GM18502 (cell line): ENCODE measurements around the gene OCRL.

ENCODE experiments used
- ATAC-seq: cut with Tn5 transposase; IDR thresholded peaks from one replicate; pipeline ENCODE4 v1.9.1; 2021; ENCODE audit warnings: mild to moderate bottlenecking; ENCODE audit not compliant: unreplicated experiment, poor library complexity

OCRL gene

DNA sequence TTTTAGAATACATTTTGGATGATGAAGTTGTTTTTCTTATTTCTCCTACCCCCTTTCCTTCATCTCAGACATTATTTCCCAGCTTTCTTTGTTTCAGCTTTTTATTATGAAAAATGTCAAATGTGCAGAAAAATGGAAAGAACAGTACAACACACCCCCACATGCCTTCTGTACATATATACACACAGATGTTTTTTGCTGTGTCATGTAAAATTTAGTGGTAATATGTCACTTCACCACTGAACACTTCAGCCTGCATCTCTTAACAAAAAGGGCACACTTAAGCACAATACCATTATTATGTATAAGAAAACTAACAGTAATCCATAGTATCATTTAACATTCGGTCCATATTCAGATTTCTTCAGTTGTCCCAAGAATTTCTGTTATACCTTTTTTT lies 37.8 kb downstream of the OCRL start:
- ATAC-seq, result no peak

- ATAC-seq, result no peak
Observed at GRCh38 chrX:129581904-129582303, 41.8 kb downstream of the OCRL start.

DNA sequence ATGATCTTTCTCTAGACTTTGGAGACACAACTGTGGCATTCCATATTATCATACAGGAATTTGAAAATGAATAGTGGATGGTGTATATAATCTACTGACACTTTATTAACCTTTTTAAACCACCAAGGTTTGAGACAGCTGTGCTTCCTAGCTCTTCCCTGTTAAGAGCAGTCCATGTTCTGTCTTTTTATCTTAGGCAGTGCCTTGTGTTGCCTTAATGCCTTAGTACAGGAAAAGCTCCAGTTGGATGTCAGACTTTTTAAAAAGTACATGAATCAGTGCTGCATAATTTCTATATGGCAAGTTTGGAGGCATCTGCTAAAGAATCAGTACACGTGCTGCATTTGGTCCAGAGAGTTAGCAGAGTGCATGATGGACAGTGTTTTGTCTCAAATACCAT lies 45.1 kb downstream of the OCRL start:
- no peak for ATAC-seq

DNA sequence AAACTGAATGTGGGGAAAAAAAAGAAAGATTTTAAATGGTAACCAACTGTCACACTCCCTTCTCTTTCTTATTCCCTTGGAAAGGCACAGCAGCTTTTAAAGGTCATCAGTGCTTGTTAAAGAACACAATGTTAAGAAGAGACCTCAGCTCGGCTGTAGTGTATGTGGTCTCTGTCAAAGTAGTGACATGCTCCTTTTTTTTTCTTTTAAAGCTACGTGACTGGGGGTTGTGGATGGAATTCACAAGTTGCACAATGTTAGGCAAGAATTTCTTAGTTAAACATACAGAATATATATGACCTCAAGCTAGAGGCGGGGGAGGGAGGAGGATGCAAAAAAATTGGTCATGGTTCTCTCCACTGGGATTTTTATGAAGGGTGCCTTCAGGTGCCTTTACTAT lies 45.6 kb downstream of the OCRL start:
- ATAC-seq, result no peak

GRCh38 chrX:129586446-129586845 lies 46.4 kb downstream of the OCRL start:
- no peak for ATAC-seq

- no peak for ATAC-seq
Observed at GRCh38 chrX:129590596-129590995, 50.5 kb downstream of the OCRL start.

GRCh38 chrX:129593137-129593536 lies 53.1 kb downstream of the OCRL start:
- no peak for ATAC-seq

- no peak for ATAC-seq
Observed at GRCh38 chrX:129594781-129595180, 54.7 kb downstream of the OCRL start.

- ATAC-seq, result no peak
Observed at GRCh38 chrX:129596077-129596476, 56.0 kb downstream of the OCRL start.

GRCh38 chrX:129597905-129598304 lies 57.8 kb downstream of the OCRL start:
- no peak for ATAC-seq

DNA sequence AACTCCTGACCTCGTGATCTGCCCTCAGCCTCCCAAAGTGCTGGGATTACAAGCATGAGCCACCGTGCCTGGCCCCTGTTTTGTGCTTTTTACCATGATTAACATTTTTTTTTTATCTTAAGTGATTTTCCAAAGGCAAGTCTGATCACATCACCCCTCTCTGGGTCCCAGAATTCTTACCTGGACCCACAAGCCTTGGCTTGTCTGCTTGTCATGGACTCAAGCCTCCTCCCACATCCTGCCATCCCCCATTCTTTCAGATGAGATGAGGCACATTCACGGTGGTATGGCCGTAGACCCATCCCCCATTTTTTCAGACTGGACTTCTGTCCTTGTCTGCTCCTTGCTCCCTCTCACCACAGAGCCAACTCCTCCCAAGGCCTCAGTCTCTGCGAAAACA lies 59.4 kb downstream of the OCRL start:
- ATAC-seq, result no peak

DNA sequence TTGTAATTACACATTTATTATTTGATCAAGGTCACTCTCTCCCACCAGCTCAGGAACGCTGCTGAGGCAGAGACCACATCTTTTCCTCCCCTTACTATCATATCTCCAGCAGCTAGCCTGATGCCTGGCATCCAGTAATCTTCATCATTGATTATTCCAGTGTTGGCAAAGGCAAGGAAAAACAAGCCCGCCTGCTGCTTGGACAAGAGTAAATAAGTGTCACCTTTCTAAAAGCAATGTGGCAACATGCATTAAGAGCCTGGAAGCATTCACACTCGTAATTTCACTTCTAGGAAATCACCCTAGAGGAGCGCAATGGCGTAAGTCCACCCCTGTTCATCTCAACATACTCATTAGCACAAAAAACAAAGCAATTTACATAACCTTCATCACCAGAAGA lies 59.9 kb downstream of the OCRL start:
- ATAC-seq, result no peak

GRCh38 chrX:129600981-129601424 lies 60.9 kb downstream of the OCRL start:
- ATAC-seq, result no peak

- ATAC-seq, result no peak
Observed at GRCh38 chrX:129606918-129607317, 66.9 kb downstream of the OCRL start.

DNA sequence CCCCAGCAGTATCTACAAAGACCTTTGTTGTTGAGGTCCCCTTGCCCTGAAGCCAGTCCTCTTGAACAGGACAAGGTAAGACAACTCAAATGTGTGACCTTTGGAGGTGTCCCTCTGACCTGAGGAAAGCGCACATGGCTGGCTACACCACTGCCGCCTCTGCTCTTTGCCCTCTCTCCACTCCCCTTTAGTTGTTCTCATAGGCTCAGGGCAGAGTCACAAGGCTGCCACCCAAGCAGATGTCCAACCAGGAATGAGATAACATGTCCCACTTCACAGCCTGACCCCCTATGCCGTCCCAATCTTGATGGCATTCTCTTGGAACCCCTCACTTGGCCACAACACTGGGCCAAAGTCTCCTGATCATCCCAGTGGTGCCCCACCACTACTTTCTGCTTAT lies 68.4 kb downstream of the OCRL start:
- ATAC-seq, result no peak

- no peak for ATAC-seq
Observed at GRCh38 chrX:129609395-129609794, 69.3 kb downstream of the OCRL start.

DNA sequence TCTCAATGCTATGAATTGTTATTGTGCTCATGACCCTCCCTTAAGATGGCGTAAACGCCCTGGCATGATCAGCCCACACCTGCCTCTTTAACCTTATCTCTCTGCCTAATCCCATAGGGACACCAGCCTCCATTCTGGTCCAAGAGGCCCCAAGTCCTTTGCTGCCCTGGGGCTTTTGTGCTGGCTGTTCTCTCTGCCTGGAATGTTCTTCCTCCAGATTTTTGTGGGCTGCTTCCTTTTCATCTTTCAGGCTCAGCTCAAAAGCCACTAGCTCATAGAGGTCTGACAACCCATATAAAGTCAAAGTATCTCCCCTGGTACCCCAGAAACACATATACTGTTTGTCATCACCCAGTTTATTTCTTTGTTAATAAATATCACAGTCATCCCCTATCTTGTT lies 72.3 kb downstream of the OCRL start:
- no peak for ATAC-seq

DNA sequence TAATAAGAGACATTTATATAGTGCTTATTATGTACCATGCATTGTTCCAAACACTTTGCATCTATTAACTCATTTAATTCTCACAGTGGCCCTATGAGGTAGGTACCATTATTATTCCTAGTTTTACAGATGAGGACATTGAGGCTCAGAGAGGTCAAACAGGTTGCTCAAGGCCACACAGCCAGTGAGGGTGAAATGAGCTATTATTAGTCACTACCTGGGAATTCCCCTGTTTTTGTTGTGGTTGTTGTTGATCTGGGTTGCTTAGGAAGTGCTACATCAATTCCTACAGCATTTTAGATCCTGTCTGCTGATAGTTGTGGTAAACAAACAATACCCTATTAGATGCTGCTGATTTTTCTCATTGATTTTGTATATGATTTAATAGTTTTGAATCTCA lies 73.5 kb downstream of the OCRL start:
- no peak for ATAC-seq

DNA sequence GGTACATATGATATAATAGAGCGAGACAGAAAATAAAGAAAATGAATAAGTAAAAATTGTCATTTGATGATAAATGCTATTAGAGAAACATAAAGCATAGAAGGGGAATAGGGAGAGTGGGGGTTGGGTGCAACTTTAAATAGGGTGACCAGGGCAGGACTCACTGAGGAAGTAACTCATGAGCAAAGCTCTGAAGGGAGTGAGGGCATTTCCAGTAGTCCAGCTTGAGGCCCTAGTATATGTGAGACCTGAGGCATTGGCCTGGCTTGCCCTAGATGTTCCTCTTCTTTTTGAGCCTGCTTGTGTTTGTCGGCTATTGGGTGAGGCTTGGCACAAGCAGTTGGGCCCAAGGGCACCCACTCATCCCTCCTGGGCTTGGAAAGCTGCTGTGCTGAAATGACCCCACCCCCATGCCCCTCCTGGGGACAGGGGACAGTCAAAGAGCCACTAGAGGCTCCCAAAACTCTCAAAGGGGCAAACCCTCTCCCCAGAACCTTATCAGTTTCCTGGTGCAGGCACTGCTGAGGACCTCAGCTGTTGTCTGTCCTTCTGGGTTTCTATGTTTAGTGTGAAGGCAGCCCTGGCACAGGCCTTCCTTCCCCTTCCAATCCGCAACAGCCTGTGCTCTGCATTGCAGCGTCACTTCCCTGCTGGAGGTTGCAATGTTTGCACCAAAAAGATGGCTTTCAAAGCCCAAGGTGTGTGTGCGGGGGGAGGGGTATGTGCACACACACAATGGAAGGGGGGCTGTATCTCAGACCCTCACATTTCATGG lies 74.6 kb downstream of the OCRL start:
- ATAC-seq, result no peak

DNA sequence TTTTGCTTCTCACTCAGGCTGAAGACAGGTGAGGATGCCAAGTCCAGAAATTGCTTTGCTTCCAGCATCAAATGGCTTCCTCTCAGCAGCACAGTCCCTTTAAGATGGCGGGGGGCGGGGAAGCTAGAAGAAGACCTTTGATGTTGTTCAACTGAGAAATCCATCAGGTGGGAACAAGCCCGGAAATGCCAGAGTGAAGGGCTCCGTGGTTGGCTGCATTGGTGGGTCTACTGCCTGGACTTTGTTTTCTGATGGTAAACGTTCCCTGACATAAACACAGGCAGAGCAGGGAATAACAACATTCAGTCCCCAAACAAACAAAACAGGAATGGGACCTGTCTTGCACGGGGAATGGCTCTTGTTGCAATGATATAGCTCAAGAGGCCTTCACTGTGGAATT lies 77.4 kb downstream of the OCRL start:
- no peak for ATAC-seq

DNA sequence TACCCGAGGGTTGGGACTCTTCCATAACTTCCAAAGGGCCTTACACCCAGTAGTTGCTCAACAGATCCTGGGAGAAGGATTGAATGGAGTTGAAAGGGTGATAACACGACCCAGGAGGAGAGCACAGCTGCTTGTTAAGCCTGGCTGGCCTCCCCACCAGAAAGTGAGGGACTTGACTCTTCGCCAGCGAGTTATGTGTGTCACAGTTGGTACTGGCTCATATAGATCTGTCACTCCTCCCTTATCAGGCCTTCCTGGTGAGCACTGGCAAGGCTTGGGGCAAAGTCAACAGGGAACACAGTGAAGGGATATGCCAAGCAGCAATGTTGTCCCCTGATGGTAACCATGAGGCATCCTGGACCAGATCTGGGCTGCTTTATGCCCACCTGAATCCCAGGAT lies 78.9 kb downstream of the OCRL start:
- ATAC-seq, result no peak

DNA sequence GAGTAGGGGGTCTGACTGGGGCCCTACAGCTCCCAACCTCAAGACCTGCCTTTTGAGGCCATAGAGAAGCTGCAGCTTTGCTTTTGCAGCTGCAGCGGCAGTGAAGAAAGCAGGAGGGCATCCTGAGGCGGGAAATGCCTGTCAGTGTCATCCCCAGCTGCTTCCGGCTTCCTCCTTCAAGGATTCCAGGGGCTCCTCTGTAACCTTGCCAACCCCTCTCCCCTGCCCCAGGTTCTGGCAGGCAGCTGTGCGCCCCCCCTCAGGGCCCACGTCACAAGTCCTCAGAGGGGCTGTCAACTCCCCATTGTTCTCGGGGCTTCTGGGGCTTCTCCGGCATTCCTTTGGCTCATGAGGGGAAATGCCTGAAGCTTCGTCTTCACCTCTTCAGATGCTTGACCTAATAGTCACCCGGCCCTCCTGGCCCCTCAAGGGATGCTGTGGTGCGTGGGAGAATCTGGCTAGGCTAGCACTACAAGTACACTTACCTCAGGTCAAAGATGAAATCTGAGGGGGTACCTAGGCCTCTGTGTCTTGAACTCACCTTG lies 82.8 kb downstream of the OCRL start:
- ATAC-seq, result no peak
